WI38 (cell line): ENCODE data around the gene ITPR1.

ENCODE experiments used
- H3K4me3 ChIP-seq: 2 replicates; pipeline ENCODE4 v1.5.1; 2011; ENCODE audit warnings: low read depth, mild to moderate bottlenecking, control low read depth, low read length
- TF ChIP-seq, protein P1 (sequence below): IDR thresholded peaks from 2 replicates; pipeline ENCODE4 v1.5.1; 2012; ENCODE audit warnings: low read depth, mild to moderate bottlenecking, control low read depth, low read length

The ITPR1 gene

GRCh38 chr3:4766716-4767499 is 273.8 kb downstream of the ITPR1 start:
- TF ChIP-seq, protein P1, sequence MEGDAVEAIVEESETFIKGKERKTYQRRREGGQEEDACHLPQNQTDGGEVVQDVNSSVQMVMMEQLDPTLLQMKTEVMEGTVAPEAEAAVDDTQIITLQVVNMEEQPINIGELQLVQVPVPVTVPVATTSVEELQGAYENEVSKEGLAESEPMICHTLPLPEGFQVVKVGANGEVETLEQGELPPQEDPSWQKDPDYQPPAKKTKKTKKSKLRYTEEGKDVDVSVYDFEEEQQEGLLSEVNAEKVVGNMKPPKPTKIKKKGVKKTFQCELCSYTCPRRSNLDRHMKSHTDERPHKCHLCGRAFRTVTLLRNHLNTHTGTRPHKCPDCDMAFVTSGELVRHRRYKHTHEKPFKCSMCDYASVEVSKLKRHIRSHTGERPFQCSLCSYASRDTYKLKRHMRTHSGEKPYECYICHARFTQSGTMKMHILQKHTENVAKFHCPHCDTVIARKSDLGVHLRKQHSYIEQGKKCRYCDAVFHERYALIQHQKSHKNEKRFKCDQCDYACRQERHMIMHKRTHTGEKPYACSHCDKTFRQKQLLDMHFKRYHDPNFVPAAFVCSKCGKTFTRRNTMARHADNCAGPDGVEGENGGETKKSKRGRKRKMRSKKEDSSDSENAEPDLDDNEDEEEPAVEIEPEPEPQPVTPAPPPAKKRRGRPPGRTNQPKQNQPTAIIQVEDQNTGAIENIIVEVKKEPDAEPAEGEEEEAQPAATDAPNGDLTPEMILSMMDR = no peak
- no peak overlapping the region for H3K4me3 ChIP-seq

DNA sequence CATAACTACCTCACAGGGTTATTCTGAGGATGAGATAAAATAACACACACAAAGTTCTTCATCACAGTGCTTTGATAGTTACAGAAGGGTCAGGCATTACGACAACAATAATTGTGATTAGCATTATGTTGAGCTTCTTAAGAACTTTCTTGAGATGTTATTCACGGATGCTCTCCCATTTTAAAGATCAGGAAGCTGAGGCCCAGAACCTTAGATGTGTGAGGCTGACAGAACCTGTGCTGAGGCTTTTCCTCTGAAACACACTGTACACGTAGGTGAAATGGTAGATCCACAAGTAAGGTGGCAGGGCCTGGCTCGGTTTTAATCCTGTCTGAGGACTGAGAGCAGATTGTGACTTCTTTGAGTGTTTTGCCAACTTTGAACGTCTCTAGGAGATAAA is 274.9 kb downstream of the ITPR1 start:
- TF ChIP-seq, protein P1 = no peak
- no peak overlapping the region for H3K4me3 ChIP-seq

DNA sequence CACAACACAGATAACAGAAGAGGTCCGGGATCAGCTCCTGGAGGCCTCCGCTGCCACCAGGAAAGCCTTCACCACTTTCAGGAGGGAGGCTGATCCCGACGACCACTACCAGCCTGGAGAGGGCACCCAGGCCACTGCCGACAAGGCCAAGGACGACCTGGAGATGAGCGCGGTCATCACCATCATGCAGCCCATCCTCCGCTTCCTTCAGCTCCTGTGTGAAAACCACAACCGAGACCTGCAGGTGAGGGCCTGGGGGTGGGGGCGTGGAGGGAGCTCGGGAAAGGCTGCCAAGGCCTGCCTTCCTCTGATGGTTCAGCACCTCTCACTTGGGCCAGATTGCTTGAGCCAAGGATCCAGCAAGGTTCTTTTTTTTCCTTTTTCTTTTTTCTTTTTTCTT is 275.4 kb downstream of the ITPR1 start:
- H3K4me3 ChIP-seq = no peak overlapping the region
- TF ChIP-seq, protein P1 = no peak

DNA sequence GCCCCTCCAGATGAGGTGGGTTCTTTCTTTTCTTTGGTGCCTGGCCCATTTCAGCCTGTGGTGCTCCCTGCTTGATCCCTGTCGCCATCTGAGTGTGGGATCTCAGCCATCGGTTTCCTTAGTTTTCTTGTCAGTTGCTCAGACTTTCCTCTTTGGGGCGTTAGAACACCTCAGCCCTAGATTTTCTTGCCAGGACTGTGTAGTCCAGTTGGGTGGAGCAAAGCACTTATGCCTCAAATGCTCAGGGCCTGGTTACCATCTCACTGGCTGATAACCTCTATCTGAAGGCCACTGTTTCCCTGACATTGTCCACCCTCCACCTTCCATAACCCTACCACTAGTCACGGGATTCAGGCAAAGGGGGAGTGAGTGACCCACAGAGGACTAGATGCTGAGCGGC is 277.4 kb downstream of the ITPR1 start:
- no peak overlapping the region for H3K4me3 ChIP-seq
- TF ChIP-seq, protein P1 = no peak

DNA sequence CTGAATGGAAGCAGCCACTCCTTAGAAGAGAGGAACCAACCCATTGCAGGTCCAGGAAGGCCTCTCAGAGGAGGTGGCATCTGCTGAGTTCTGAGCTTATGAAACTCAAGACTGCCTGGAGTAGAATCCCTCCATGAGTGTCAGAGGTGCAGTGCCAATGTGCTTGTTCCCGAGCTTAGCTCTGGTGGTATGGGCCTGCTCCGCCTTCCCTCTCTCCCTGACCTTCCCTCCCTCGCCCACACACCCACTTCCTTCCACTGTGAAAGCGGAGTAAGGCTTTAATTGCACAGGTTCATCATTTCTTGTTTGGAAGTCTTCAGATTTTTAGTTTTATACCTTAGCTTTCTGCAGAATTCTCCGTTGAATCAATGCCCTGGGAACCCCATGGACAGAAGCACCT is 278.1 kb downstream of the ITPR1 start:
- TF ChIP-seq, protein P1 = no peak
- H3K4me3 ChIP-seq = no peak overlapping the region

DNA sequence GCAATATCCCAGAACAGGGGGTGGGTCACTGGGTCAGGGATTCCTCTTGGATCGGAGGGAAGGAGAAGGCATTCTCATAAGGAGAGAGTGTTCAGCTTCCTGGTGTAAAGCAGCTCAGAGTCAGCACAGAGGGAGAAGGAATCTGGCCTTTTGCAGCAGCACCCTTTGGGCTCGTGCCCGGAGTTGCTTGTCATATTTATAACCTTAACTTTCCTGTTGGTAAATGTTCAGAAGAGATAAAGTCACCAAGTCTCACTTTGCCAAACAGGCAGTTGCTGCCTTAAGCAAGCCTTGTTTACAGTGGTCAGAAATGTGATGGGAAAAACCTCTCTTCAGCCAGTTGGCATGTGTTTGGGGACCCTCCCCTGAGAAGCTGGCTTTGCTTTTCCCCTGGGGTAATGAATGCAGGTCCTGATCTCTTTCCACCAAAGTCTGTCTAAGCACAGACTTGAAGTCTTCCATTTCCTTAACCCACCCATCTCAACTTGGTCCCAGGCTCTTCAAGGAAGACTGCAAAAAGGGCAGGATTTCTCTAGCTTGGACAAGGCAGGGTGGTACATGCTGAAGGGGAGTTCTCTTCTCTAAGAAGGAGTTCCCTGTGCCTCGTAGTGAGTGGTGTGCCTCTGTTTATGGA is 279.1 kb downstream of the ITPR1 start:
- TF ChIP-seq, protein P1 = no peak
- no peak overlapping the region for H3K4me3 ChIP-seq

GRCh38 chr3:4772858-4773257 is 279.7 kb downstream of the ITPR1 start:
- TF ChIP-seq, protein P1 = no peak
- no peak overlapping the region for H3K4me3 ChIP-seq
